DMS 273 (cell line): ENCODE measurements around the gene TAS2R46.
A peak's percentile ranks its signal among the peaks of the same experiment; 100 is the strongest.
"Not testable (repeated sequence)": the region's sequence is repeated elsewhere in the genome, so short reads cannot be mapped to it uniquely, and the experiment has no call there.

Source experiments
- DNase-seq: peaks from one replicate; lab custom pipeline; 2025; ENCODE audit not compliant: unreplicated experiment; lab: John Stamatoyannopoulos, UW

TAS2R46 gene

DNA sequence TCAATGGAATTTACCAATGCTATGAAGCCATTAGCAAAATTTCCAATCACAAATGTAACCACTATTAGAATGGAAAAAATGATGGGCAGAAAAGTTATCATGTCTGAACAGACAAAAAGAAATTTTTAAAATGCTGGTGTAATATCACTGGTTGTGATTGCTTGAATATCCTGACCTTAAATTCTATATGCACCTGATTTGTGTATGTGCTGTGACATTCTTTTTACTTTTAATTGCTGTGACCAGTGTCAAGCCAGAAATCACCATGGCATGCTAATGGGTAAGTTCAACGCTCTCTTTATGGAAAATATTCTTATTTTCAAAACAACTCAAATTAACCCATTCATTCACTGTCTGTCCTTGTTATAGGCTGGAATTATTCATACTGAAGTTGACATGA, at the start of gene TAS2R46:
TSS of gene TAS2R46 (minus strand) at position 101 of the 400 bp plus-strand sequence. CDS start at position 101, 0 bp downstream.
- DNase-seq, result not testable (repeated sequence)

DNA sequence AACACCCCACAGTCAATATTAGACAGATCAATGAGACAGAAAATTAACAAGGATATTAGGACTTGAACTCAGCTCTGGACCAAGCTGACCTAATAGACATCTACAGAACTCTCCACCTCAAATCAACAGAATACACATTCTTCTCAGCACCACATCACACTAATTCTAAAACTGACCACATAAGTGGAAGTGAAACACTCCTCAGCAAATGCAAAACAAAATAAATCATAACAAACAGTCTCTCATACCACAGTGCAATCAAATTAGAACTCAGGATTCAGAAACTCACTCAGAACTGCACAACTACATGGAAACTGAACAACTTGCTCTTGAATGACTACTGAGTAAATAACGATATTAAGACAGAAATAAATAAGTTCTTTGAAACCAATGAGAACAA, 49.1 kb upstream of the TAS2R46 start:
- not testable (repeated sequence) for DNase-seq

GRCh38 chr12:11108862-11109261, 46.8 kb upstream of the TAS2R46 start:
- DNase-seq, result no peak

GRCh38 chr12:11107719-11108118, 45.6 kb upstream of the TAS2R46 start:
- DNase-seq, result no peak

DNA sequence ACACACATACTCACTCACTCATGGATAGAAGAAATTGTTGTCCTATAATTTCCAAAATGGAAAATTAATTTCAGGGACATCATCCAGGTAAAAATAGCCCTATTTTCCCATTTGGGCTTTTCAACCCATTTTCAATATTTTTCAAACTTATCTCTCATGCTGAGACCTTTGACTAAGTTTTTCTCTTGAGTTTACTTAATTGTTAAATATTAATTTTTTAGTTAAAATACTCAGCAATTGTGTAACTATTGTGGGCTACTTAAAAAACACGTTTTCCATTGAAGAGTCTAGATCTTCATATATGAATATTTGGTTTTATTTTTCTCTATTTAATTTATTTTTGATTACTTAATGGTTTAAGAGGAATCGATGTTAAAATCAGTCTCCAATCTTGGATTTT, 44.2 kb upstream of the TAS2R46 start:
- no peak for DNase-seq

DNA sequence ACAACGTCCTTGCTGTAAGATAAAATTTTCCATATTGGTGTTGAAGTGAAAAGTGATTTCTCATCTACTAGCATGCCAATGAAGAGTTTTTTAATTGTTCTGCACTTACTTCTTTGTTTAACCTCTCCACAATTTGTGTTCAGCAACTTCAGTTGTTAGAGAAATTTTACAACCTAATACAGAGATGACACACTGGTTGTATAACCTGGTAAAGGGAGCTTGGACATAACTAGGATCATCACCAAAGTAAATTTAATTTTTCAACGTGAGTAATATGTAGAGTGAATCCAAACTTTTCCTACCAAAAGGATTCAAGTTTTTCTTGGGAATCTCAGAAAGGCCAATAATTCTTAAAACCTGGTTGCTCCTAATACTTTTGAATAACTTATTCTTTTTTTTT, 43.5 kb upstream of the TAS2R46 start:
- no peak for DNase-seq

DNA sequence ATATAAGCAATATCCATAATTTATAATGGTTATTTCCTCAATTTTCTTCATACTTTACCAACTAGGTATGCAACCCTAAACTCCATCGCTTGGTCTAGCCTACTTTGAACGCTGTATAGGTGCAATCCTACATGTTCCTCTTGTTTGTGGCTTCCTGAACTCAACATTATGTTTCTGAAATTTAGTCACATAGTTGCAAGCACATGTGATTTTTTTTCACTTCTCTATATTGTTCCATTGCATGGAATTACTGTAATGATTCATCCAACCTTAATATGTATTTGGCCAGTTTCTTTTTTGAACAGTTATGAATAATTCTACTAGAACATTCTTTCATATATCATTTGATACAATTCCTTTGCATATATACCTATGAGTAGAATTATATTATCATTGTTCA, 32.8 kb upstream of the TAS2R46 start:
- DNase-seq, result not testable (repeated sequence)

GRCh38 chr12:11092128-11092527, 30.0 kb upstream of the TAS2R46 start, which contains the start of gene TAS2R43:
TAS2R43 (minus strand) TSS chr12:11092313; CDS start chr12:11092229, 84 bp downstream.
- no peak for DNase-seq

DNA sequence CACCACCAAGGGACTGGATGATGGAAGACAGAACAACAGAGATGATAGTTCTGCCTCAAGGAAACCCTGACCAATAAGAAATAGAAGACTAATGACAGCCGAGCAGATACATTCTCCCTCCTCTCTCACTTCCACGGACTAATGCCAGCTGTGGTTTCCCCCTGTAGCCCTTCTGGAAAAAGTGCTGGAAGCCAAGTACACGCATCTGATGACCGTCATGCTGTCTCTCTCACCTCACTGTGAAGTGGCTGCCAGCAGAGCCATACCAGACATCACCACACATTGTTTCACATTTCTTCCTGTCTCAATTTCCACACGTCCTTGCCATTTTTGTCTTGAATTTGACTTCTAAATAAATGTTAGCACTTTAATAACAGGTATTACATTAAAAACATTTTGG, 27.2 kb upstream of the TAS2R46 start:
- DNase-seq, result no peak

GRCh38 chr12:11085419-11085818, 23.3 kb upstream of the TAS2R46 start:
- DNase-seq, result no peak

DNA sequence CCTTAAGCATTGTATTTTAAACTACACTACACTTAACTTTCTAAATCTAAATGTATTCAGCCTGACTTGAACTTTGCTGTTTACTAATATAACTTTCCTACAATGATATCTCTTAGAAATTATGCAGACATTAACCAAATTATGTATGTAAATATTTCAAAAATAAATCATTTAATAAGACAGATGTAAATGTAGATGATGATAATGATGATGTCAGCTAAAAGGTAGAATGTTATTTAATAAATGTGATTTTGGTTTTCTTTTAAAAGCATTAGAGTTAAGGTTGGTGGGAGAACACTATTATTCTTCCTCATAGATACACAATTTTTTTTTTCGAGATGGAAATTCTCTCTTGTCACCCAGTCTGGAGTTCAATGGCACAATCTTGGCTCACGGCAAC, 19.9 kb upstream of the TAS2R46 start:
- DNase-seq, result no peak

GRCh38 chr12:11078246-11078645, 16.2 kb upstream of the TAS2R46 start:
- no peak for DNase-seq

DNA sequence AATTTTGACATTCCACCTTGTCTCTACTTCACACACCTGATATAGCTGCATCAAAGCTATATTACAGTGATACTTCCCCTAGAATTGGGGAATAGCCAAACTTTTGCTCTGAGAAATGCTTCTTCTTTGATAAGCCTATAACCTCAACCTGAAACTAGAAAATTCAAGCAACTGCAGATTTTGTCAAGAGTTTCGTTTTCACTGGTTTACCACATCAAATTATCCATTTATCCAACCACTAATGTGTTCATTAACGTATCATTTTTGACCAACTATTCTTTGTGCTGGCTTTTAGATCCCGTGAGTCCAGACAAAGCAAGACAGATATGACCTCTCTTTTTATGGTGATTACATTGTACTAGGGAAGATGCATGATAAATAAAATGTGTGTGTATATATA, 13.5 kb upstream of the TAS2R46 start:
- no peak for DNase-seq

GRCh38 chr12:11071414-11071813, 9.3 kb upstream of the TAS2R46 start:
- DNase-seq, result no peak

- no peak for DNase-seq
Observed at GRCh38 chr12:11070999-11071398, 8.9 kb upstream of the TAS2R46 start.

DNA sequence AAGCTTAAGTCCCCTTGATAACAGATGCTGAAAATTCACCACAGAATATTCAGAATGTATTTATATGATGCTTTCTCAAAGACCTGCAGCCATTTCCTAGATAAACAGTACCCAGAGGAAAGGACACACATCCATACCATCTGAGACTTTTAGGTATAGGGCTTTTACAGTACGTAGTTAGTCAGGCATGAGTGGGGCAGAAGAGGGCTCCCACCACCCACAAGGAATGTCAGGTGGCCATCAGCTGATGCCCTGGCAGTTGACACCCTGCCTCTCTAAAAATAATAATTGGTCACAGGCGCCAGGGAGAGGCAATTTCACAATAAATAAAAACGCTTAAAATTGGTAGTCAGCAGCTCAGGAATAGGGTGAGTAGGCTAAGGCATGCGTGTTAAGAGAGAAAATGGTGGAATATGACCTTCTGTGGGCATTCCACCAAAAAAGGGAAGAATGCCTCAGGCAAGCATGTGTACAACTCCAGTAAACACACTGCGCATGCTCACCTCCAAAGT, 7.8 kb upstream of the TAS2R46 start:
- no peak for DNase-seq

DNA sequence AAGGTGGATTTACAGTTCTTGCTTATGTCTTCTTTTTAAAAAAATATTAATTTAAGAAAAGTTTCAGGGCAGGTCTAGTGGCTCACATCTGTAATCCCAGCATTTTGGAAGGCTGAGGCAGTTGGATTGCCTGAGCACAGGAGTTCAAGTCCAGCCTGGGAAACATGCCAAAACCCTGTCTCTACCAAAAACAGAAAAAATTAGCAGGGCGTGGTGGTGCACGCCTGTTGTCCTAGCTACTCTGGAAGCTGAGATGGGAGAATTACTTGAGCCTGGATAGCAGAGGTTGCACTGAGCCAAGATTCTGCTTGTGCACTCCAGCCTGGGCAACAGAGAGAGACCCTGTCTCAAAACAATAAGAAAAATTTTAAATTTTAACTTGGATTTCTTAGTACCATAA, 5.4 kb upstream of the TAS2R46 start:
- DNase-seq, result peak; percentile 22

DNA sequence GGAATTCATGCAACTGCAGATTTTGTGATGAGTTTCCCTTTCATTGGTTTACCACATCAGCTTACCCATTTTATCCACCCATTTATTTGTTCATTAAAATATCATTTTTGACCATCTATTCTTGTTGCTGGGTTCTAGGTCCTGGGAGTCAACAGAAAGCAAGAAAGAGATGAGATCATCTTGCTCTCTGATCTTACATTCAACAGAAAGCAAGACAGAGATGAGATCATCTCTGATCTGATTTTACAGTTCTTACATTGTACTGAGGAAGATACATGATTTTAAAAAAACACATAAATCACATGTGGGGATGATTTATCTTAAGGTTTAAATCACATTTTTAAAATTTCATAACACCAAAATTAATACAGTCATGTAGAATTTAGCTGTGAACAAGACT, 2.3 kb downstream of the TAS2R46 start:
- no peak for DNase-seq

GRCh38 chr12:11059041-11059440, 3.1 kb downstream of the TAS2R46 start:
- no peak for DNase-seq

- DNase-seq, result no peak
Observed at GRCh38 chr12:11055306-11055705, 6.8 kb downstream of the TAS2R46 start.

GRCh38 chr12:11049806-11050531, 12.1 kb downstream of the TAS2R46 start:
- DNase-seq, result not testable (repeated sequence)

DNA sequence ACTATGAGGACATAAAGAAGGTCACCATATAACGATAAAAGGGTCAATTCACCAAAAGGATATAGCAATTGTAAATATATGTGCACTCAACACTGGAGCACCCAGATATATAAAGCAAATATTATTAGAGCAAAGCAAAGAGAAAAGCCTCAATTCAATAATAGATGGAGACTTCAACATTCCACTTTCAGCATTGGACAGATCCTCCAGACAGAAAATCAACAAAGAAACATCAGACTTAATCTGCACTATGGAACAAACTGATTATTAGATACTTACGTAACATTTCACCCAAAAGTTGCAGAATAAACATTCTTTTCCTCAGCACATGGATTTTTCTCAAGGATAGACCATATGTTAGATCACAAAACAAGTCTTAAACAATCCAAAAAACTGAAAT, 20.7 kb downstream of the TAS2R46 start:
- not testable (repeated sequence) for DNase-seq

GRCh38 chr12:11040162-11040561, 21.9 kb downstream of the TAS2R46 start:
- DNase-seq, result no peak
